K562 (cell line): ENCODE measurements around the gene HNF4A. TPM values are rescaled to one million over a fixed set of nuclear protein-coding genes. Genes with fewer than 3 reads are reported as not detected.

Experiments
- DMBX1 ChIP-seq: fragments of 250-450 bp; sonication (Bioruptor Pico); IDR thresholded peaks from 2 replicates; pipeline ENCODE4 v1.8.0; 2022; ENCODE audit warnings: inconsistent platforms, mild to moderate bottlenecking, moderate library complexity, borderline replicate concordance
- FUS ChIP-seq: fragments of 200-400 bp; formaldehyde crosslinking; optimal IDR thresholded peaks from 2 replicates; pipeline ENCODE3; 2017; ENCODE audit warnings: low read depth, low read length
- HMGN3 ChIP-seq: IDR thresholded peaks from 2 replicates; pipeline ENCODE4 v1.6.1; 2011; ENCODE audit warnings: borderline replicate concordance, low read depth, mild to moderate bottlenecking, mixed read lengths, low read length; ENCODE audit not compliant: insufficient read length; ENCODE audit errors: extremely low read depth
- HNRNPL ChIP-seq: fragments of 200-400 bp; formaldehyde crosslinking; IDR thresholded peaks from 2 replicates; pipeline ENCODE4 v1.6.1; 2017; ENCODE audit warnings: low read depth, mild to moderate bottlenecking, low read length
- MGA ChIP-seq: fragments of 450-650 bp; IDR thresholded peaks from 2 replicates; pipeline ENCODE4 v1.6.1; 2016; ENCODE audit warnings: mild to moderate bottlenecking, moderate library complexity
- MLX ChIP-seq, 2 experiments: fragments of 450-650 bp in 1 of 2; sonication (generic) in 1 of 2; formaldehyde crosslinking; conservative IDR thresholded peaks; 2 replicates each; pipeline versions ENCODE4 v1.4.0 to v1.8.1; 2020 to 2022; ENCODE audit warnings: mild to moderate bottlenecking in 1 of 2, missing genetic modification reagents in 1 of 2
- PCBP2 ChIP-seq: fragments of 200-400 bp; formaldehyde crosslinking; IDR thresholded peaks from 2 replicates; pipeline ENCODE4 v1.6.1; 2018; ENCODE audit warnings: low read length, low read depth, mild to moderate bottlenecking, moderate library complexity; ENCODE audit not compliant: poor library complexity, severe bottlenecking
- PHF8 ChIP-seq: fragments of 200-600 bp; sonication (generic); IDR thresholded peaks from 2 replicates; pipeline ENCODE4 v1.6.1; 2012; ENCODE audit warnings: mixed run types, mild to moderate bottlenecking, inconsistent platforms, low read length, moderate library complexity, borderline replicate concordance
- RBM22 ChIP-seq: fragments of 200-400 bp; formaldehyde crosslinking; IDR thresholded peaks from 2 replicates; pipeline ENCODE4 v1.6.1; 2018; ENCODE audit warnings: low read length, low read depth; ENCODE audit not compliant: poor library complexity, severe bottlenecking
- SREBF2 ChIP-seq: sonication (generic); formaldehyde crosslinking; IDR thresholded peaks from 2 replicates; pipeline ENCODE4 v1.4.0; 2020; ENCODE audit warnings: mild to moderate bottlenecking, missing genetic modification reagents
- TCF7 ChIP-seq: sonication (generic); IDR thresholded peaks from 2 replicates; pipeline ENCODE4 v1.6.1; 2016; ENCODE audit warnings: antibody characterized with exemption, borderline replicate concordance
- TEAD4 ChIP-seq, 2 experiments: sonication (generic) in 1 of 2; formaldehyde crosslinking in 1 of 2; IDR thresholded peaks; 2 replicates each; pipeline versions ENCODE4 v1.6.1 to v1.8.0; 2012 to 2022; ENCODE audit warnings: borderline replicate concordance in 1 of 2, inconsistent platforms in 1 of 2, low read length in 1 of 2, mild to moderate bottlenecking in 1 of 2, missing genetic modification reagents in 1 of 2
- TSC22D4 ChIP-seq: fragments of 450-650 bp; IDR thresholded peaks from 2 replicates; pipeline ENCODE4 v1.6.1; 2016; ENCODE audit warnings: missing genetic modification characterization, missing biosample characterization, control low read depth
- polyA plus RNA-seq, 8 experiments: library from polyadenylated mRNA; depleted of rRNA in 4 of 8; stranded (reverse) in 5 of 8; unstranded in 3 of 8; fragments of >200 nt; fragmentation: Nextera tagmentation in 2 of 8; fragmentation: Illumina TruSeq in 1 of 8; extraction: Ambion mirVana in 2 of 8; extraction: Trizol in 1 of 8; gene quantifications; 2 replicates each; pipeline versions ENCODE4 v1.2.1 to v1.2.3, GENCODE V29; 2011 to 2014; ENCODE audit warnings: inconsistent platforms in 1 of 8, missing spikeins in 1 of 8
- total RNA-seq, 7 experiments: library from RNA; depleted of rRNA in 6 of 7; stranded (reverse); fragments of >200 nt in 6 of 7; fragmentation: Illumina TruSeq in 2 of 7; extraction: Trizol in 2 of 7; gene quantifications; 2 replicates each; pipeline versions ENCODE4 v1.2.1 to v1.2.3, GENCODE V29; 2011 to 2021; ENCODE audit warnings: low replicate concordance in 1 of 7

HNF4A gene
- total and polyA plus RNA-seq, 9 of the 15 experiments (the other 6 are each of a cell fraction or from before 2014, with no cell fraction given), result 0.03 to 0.27 (median 0.08) TPM; not detected in 5

- TF ChIP-seq MGA, result peak; percentile 84
- no peak for TF ChIP-seq DMBX1 (CRISPR knock-in tag)
- 0 out of 2 replicates have a peak, but pooled peaks have one; percentile 28 for TF ChIP-seq HNRNPL
- no peak for TF ChIP-seq PCBP2
- no peak for TF ChIP-seq SREBF2
- TF ChIP-seq RBM22, result peak; percentile 66
- no peak for TF ChIP-seq TCF7
- TF ChIP-seq TSC22D4, result no peak
- peak; percentile 100 for TF ChIP-seq PHF8
- TF ChIP-seq MLX (CRISPR knock-in tag; conservative IDR thresholded peaks at IDR 0.05), result 0 out of 4 replicates have a peak, but pooled peaks of 1 of the 2 experiments have one; percentile 76
- 0 out of 2 replicates have a peak, but pooled peaks have one; percentile 21 for TF ChIP-seq TEAD4 (IDR thresholded peaks at IDR 0.05; ENCODE audit: low read length)
- TF ChIP-seq TEAD4 (CRISPR knock-in tag; IDR thresholded peaks at IDR 0.05; ENCODE audit: borderline replicate concordance), result no peak
- TF ChIP-seq HMGN3, result peak; percentile 57
- peak; percentile 27 for TF ChIP-seq FUS
Measured at GRCh38 chr20:44475694-44476560, 120.4 kb downstream of the HNF4A start, which contains the start of gene TTPAL (continued).
